HL-60/S4 (cell line): ENCODE data around the gene HTR7.

Experiments used
- in situ Hi-C: fragments of 300-500 bp; cut with MboI; formaldehyde crosslinking; loops from 2 replicates; pipeline ENCODE4 v1.14.3; 2022; ENCODE audit warnings: low sequenced_read_pairs

The HTR7 gene

DNA sequence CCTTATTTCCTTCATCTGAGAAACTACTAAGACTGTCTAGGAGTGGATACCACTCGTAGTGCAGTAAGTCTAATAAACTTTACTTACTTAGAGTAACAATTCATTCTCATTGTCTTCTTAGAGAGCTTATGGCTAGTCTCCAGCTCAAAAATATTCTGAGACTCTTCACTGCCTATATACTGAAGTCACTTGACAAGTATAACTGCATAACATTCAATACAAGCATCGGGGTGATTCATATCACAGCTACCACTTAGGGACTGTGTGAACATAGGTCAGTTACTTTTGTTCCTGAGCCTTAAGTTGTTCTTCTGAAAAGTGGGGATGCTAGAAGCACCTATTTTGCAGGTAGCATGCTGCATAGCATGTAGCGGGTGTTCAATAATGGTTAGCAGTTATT, 111.0 kb downstream of the HTR7 start:
- in situ Hi-C loops, result no loop called here

DNA sequence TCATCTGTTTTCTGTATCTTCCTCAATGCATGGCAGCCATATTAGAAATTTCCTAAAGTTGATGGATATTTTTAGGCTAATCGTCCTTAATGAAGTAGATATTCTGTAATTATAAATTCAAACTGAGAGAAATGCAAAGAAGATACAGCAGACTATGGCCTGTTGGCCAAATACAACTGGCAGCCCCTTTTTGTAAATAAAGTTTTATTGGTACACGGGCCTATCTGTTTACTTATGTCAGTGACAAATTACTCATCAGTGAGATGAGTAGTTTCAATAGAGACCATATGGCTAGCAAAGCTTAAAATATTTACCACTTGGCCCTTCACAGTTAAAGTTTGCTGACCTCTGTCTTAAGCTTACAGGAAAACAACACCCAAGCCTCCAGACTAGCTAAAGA, 112.3 kb downstream of the HTR7 start:
- in situ Hi-C loops, result no loop called here

DNA sequence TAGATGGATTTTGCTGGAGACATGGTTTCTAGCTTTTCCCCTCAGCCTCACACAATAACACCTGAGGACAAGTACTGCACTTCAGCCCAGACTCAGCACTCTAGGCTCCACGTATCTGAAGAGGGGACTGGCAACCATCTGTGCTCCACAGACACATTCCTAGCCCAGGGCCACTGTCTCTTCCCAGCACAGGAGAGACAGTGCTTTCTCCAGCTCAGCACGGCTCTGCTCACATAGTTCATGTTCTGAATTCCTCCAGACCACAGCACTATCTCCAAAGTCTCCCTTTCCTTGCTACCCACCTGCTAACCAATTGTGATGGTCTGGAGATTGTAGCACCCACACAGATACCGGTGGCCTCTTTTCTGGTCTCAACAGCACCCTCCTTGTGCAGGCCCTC, 114.5 kb downstream of the HTR7 start:
- in situ Hi-C loops, result no loop called here

DNA sequence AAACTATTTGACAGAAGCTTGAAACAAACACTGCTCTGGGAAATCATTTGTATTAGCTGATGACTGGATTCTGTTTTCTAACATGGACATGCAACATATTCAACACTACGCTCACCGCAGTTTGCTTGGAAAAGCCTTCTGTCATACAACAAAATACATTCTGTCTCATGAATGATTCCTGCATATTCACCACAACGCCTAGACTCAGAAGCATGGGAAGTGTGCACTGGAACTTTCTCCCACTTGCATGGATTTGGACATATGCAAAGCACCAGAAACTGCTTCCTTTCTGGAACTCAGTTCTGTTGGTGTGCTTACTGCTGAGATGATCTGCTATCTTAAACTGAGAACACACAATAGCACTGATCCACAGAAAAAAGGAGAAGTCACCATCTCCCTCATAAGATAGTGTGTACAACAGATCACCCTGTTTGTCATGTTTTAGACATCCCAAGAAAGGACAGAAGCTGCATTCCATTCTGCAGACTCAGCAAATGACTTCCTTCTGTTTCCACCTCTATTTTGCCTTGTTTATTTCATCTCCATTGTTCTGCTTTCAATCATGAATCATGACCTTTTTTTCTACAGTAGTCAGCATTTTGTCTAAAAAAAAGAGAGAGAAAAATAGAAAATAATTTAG, 115.8 kb downstream of the HTR7 start:
- in situ Hi-C loops, result no loop called here

DNA sequence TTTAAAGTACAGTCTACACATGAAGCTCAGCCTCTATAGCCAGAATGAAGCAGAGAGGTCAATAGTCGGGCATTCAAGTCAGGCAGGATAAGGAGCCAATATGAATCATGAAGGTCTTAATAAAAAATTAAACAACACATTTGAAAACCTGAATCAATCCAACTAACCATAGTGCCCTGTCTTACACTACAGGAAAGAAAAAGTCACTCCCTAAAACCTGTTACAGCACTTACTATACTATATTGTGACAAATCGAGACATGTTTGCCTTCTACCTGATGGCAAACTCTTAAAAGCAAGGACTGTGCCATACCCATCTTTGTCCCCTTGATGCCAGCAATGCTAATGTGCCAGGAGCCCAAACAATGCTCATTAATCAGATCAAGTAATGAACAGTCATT, 117.6 kb downstream of the HTR7 start:
- in situ Hi-C loops, result no loop called here

DNA sequence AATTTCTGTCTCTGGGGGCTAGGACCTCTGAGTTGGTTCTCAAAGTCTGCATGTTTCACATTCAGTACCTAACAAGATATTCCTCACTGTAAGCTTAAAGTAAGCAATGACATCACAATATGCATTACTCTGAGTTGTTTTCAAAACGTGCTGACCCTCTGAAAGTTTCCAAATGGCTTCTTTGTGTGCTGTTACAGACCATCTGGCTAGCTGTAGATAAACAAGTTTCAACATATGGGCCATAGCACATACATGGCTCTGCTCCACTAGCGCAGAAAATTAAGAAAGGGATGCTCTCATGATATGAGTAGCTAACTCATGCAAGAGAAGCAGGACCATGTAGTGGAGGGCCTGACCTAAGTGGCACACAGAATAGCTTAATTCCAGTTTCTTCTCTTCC, 119.0 kb downstream of the HTR7 start:
- in situ Hi-C loops, result no loop called here

DNA sequence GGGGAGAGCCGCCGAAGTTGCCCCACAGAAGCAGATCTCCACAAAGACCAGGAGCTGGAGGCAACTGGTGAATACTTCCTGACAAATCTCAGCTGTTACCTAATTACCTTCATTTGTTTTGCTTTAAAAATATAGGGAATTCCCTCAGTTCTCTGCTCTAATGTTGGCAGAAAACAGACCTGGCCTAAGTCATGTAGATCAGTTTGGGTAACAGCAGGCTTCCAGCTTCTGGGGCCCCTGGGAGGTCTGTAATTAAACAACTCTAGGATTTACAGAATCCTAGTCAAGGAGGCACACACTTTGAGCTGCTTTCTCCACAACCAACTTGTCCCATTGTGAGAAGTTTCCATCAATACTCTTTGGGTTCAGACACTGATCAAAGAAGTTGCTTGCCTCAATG, 123.4 kb downstream of the HTR7 start:
- in situ Hi-C loops, result no loop called here

DNA sequence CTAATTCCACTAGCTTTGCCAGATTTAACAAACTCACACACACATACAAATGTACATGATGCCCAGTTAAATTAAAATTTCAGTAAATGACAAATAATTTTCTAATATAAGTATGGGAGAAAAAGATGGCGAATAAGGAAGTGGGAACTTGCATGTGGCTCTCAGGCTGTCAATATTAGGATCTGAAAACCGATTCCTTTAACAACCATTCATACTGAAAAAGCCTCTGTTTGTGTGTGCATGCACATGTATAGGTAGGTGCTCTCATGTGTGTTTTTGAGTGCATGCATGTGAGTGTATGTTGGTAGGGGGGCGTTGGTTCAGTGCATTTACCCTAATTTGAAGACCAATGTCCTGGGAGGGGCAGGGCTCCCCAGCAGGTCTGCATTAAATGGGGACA, 125.3 kb downstream of the HTR7 start:
- in situ Hi-C loops, result no loop called here

DNA sequence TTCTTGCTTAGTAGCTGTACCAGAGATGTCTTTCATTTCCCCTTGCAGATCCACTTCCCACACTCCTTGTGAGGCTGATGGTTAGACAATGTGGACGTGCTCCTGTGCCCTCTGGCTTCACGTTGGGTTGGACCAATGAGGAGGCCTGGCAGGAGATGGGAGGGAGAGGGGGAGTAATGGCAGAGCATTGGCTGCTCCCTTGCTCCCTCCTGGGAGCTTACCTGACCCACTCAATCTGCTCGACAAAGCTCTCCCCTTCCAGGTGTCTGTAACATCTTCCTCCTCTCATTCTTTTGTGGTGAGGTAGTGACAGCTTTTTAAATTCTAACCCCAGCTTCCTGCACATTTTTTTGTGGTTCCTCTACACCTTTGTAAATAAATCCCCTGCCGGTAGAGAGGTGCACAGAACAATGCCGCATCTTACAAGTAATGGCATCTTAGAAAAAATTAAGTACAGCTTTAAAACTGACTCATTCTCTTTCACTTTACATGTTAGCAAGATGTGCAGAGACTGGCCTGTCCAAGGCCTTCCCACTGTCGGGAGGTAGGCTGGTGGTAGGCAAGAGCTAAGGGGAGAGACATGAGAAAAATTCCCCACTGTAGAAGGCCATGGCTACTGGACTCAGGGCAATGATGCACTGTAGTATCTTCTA, 134.3 kb downstream of the HTR7 start:
- in situ Hi-C loops, result no loop called here

DNA sequence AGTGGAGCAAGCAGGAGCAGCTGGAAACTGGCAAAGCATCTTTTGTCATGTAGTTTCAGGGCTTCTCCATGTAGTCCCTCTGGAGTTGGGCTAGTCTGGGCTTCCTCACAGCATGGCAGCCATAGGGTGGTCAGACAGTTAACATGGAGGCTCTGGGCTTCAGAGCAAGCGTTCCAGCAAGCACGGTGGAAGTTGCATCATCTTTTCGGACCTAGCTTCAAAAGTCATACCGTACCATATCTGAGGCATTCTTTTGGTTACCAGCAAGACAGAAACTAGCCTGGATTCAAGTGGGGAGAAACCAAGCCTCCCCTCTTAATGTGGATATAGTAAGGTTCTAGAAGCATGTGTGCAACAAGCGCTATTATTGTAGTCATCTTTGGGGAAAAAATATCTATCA, 135.0 kb downstream of the HTR7 start:
- in situ Hi-C loops, result no loop called here

DNA sequence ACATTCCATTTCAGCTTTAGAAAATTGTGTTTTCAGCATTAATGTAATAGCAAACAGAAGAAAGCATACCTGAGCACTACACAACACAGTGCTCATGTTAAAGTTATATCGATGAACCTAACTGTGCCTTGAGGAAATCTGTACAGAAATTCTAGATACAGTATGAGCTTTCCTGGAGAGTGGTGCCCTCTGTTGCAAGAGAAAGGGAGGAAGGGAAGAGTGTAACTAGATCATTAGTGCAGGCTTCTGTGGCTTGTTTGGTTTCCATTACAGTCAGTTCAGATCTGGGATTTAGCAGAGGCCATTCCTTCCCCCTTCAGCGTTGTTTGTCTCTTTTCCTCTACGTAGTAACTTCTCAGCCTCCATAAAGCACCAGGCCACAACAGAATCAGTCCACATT, 139.7 kb downstream of the HTR7 start:
- in situ Hi-C loops, result no loop called here

DNA sequence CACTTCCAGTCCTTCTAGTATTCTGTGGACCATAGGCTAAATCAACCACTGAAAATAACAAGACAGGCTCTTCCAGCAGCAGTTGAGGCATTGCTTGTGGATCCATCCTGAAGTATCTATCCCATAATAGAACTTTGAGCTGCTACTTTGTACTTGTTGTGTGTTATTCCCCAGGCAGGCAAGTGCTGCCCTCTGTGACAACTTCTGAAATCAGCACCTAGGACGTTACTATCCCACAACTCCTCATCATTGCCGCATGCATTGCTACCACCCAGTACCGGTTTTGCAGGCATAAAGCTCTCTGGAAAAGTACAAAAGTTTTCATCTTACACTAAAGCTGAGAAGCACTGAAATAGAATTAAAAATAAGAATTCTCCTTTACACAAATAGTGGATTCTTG, 145.3 kb downstream of the HTR7 start:
- in situ Hi-C loops, result no loop called here

DNA sequence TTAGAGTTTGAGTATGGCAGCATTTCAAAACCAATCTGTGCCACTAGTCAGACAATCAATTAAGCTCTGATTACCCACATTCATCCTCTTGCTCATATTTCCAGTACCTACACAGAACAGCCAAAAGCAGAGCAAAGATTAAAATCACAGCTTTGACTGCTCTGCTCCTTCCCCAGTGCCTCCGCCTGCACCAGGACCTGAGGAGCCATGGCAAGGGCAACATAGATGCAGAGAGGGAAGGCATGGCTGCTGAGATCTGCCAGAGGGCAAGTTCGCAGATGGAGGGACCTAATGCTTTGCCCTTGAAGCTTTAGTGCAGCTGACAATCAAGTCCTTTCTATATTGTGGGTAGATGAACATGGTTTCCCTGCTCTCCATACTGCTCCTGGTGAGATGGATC, 148.1 kb downstream of the HTR7 start:
- in situ Hi-C loops, result no loop called here

DNA sequence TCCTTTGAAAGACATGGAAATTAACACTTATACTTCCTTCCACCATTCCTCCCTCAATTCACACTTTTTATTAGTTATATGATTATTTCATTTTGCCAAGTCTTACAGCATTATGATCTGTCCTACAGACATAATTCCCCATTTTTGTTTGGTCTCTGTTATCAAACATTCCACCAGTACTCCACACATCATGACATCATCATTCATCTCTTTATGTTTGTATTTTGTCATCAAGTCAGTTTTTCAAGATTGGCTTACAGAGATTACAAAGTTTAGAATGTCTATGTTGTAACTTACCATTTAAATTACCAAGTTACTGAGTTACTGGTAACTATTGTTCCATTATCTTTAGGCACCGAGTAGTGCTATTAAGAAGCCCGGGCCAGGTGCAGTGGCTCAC, 150.2 kb downstream of the HTR7 start:
- in situ Hi-C loops, result no loop called here

DNA sequence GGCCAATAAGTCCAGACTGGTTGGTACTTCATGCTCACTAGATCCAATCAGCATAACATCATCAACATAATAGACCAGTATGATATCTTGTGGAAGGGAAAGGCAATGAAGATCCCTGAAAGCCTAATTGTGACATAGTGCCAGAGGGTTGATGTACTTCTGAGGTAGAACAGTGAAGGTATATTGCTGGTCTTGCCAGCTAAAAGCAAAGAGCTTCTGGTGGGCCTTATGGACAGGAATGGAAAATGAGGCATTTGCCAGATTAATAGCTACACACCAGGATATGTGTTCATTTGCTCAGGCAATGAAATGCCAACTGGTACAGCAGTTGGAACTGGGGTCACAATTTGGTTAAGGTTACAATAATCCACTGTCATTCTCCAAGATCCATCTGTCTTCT, 156.4 kb downstream of the HTR7 start:
- in situ Hi-C loops, result no loop called here

DNA sequence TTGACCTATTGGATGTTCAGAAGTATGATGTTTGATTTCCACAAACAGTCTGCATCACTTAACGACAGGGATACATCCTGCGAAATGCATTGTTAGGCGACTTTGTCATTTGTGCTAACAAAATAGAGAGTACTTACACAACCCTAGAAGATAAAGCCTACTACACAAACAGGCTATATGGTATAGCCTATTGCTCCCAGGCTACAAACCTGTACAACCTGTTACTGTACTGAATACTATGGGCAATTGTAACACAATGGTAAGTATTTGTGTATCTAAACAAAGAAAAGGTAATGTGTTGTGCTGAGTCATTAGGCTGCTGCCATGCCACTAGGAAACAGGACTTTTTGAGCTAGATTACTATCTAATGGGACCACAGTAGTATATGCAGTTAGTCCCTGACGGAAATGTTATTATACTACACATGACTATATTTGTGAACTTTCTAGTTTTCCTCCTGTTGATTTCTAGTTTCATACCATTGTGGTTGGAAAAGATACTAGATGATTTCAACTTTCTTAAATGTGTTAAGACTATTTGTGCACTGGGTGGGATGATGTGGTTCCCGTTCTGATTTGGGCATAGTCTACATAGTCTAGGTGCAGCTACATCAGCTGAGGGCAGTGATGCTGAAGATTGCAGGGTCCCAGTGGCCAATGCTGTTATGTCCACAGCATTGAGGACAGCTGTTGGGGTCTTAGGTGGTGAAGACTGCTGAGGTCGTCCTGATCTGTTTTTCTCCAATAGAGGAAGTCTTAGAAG, 161.7 kb downstream of the HTR7 start:
- in situ Hi-C loops, result no loop called here
